ENCODE data around the gene MYO16.

DNA sequence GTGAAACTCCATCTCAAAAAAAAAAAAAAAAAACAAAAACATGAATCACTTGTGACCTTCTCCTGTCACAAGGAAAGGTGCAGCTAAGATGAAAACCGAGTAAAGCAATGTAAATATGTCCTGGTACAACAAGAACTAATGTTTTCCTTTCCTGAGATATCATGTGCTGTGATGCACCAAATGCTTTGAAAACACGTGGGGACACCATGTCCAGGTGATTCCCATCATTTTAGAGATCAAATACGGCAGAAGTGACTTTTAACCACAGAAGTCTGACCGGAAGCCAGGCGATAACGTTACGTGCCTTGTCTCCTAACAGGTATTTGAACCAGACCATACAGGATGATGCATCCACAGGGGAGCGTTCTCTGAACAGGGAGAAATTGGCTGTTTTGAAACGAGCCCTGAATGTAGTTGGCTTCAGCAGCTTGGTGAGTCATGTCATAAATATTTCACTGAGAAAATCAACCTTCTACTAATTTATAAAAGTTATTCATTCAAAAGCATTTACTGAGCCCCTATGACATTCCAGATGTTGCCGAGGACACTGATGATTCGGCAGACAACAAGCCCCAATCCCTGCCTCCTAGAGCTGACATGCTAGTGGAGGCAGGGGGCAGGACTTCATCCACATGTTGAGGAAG lies 328.1 kb downstream of the MYO16 start:
- TF ChIP-seq, protein P1, sequence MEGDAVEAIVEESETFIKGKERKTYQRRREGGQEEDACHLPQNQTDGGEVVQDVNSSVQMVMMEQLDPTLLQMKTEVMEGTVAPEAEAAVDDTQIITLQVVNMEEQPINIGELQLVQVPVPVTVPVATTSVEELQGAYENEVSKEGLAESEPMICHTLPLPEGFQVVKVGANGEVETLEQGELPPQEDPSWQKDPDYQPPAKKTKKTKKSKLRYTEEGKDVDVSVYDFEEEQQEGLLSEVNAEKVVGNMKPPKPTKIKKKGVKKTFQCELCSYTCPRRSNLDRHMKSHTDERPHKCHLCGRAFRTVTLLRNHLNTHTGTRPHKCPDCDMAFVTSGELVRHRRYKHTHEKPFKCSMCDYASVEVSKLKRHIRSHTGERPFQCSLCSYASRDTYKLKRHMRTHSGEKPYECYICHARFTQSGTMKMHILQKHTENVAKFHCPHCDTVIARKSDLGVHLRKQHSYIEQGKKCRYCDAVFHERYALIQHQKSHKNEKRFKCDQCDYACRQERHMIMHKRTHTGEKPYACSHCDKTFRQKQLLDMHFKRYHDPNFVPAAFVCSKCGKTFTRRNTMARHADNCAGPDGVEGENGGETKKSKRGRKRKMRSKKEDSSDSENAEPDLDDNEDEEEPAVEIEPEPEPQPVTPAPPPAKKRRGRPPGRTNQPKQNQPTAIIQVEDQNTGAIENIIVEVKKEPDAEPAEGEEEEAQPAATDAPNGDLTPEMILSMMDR (IDR thresholded peaks at IDR 0.05) = no peak
- no peak for TF ChIP-seq POLR2A (IDR thresholded peaks at IDR 0.05)
